HG03159 (cell line): Measurements from ENCODE around the gene ZMAT5.

ENCODE experiments used
- ATAC-seq: cut with Tn5 transposase; IDR thresholded peaks from one replicate; pipeline ENCODE4 v1.9.1; 2021; ENCODE audit warnings: mild to moderate bottlenecking, moderate library complexity; ENCODE audit not compliant: unreplicated experiment

ZMAT5 gene

DNA sequence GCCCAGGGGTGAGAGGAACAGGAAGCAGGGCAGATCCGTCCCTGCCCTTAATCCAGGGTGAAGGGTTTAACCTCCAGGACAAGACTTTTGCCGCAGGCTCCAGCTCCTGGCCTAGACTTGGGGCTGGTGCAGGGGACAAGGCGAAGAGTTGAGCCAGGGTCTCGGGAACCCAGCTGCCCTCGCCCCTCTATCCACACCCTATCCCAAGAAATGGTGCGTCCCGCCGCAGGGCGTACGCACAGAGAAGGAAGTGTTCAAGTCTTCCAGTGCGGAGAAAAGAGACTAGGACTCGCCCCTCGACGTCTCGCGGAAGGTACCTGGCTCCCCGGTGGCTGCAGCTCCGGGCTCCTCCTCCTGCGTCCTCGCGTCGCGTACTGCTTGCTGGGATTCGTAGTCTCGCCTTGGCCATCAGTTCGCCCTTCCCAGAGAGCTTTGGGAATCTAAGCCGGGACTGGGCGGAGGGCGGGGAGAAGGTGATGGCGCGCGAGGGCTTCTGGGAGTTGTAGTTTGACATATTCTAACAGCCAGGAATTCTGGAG is at the start of gene ZMAT5:
Gene ZMAT5, minus strand, starts transcription at position 376 of the 539 bp plus-strand sequence. CDS start 18,463 bp downstream, outside the sequence.
- peak; percentile 85 for ATAC-seq

DNA sequence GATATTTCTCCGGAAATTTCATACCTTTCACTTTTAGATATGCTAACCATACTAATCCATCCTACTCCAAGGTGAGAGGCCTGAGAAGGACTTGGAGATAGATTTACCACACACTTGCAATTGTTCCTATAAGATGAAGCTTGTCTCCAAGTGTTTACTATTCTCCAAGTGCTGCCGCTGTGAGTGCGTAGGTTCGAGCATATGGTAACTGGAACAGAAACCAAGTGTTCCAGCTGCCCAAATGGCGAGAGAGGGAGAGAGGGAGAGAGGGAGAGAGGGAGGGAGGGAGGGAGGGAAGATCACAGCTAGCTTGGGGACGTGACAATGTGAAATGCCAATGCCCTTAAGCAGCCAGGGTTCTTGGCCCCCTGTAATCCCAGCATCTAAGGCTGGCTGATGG is 49.7 kb upstream of the ZMAT5 start:
- ATAC-seq = no peak

DNA sequence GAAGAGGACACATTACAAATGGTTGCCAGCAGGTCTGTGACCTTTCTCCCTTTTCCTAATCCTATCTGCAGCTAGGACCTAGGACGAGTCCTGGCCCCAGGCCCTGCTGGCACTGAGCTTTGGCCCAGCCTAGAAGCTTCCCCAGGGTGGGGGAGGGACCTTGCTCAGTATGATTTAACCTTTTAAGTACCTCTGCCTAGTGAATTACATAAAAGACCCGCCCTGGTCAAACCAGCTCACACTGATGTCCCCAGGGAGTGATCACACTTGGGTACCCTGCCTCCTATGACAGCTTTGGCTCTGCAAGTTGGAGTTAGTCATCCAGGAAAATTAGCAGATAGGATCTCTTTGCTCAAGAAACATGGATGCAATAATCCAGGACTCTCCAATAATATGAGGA is 49.3 kb upstream of the ZMAT5 start:
- ATAC-seq = no peak

DNA sequence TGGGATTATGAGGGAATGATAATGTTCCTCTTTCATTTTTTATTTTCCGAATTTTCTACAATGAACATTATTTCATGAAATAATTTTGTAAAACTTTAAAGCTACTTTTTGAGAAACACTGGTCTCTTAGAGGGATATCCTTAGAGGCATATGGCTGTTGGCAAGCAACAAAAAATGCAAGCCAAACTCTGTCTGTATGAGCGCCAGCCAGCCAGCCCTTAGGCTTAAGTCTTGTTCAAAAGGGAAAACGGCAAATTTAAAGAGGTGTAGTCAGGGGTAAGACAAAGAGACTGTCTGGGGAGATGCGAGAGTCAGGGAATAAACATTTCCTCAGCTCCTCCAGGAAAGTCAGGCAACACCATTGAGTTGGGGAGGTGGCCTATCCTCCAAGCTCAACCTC is 48.8 kb upstream of the ZMAT5 start:
- no peak for ATAC-seq

DNA sequence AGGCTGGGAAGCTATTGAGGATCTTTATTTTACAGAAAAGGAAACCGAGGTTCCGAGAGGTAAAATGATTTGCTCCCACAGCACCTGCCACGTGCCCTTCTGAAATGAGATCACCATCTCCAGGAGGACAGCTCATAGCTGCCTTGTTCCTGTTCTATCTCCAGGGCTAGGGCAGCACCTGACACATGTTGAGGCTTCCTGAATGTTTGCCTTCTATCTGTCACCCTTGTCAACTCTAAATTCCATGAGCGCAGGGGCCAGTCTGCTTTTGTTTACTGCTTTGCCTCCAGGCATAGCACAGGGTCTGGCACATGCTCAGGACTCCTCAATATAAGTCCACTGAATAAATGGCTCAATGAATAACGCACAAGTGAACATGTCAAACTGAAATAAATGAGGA is 47.2 kb upstream of the ZMAT5 start:
- no peak for ATAC-seq

GRCh38 chr22:29813563-29813962 is 46.8 kb upstream of the ZMAT5 start:
- ATAC-seq = no peak

DNA sequence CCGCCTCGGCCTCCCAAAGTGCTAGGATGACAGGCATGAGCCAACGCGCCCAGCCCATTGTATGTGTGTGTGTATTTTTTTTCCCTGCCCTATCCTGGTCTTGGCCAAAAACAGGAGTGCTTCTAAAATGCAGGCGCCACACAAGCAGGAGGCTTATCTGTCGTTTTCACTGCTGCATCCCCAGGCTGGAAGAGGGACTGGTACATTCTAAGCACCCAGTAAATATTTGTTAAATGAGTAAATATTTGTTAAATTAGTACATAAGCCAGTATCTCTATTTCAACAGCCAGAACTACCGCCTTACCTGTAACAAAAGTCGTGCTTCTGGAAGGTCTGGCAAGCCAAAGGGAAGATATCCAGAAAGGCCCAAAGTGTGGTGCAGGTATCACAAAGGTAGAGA is 46.3 kb upstream of the ZMAT5 start:
- ATAC-seq = no peak

DNA sequence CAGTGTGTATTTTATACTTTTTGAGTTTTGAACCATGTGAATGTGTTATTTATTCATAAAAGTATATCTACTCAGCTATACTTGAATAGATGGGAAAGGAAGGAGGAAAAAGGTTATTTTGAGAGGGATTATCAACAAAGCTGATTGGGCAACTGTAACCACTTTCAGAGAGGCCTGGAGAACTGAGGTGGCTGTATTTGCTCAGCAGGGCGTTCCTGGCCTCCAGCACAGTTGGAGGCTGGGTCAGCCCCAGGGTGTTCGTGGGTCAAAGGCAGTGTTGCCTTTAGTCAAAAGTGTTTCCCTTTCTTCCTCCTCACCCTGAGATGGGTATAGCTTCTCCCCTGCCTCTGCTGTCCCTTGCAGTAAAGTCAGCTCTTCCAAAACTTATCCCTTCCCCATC is 44.6 kb upstream of the ZMAT5 start:
- no peak for ATAC-seq

DNA sequence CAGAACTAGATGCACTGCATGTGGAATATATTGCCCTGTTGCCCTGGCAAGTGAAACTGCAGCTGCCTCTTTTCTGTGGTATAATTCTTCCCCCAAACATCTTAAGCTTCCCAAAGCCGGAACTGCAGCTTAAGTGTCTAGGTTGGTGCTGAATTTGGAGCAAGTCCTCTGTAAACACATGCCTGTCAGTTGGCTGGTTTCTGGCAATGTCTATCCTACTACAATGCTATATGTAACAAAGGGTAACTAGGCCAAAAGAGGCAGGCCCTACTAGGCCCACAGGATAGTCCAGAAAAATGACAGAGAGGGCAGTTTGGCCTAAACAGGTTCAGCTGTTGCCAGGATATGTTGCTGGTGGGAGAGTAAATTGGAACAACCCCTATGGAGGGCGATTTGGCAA is 43.4 kb upstream of the ZMAT5 start:
- no peak for ATAC-seq

DNA sequence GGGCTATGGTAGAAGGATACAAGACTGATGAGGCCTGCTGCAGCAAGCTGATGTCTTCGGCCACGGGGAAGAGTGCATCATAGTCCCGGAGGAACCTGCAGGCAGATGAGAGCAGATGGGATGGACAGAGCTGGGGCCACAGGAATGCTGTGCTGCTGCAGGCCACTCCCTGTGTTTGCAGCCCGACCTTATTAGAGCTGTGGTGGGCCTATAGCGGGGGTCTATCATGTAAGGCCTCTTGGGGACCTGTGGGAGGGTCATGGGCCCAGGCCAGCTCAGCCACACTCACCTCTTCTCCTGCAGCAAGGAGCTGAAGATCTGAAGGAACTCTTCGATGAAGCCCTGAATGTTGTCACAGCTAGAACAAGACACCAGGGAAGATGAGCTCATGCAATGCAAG is 39.4 kb upstream of the ZMAT5 start:
- no peak for ATAC-seq

DNA sequence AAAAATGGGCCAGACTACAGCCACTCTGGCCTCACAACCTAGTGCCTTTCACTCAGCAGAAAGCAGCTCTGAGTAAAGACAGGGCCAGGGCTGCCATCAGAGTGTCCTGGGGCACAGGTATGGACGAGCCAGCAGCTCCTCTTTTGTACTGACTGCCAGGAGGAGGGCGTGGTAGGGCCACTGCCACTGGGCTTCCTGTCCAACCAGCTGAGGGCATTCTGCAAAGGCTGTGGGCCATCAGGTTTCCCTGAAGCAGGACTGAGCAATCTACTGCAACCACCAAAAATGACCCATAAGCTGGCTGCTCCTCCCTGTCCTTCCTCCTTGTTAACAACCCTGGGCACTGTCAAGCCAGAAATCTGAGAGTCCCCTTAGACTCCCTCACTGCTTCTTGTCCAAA is 38.2 kb upstream of the ZMAT5 start:
- no peak for ATAC-seq

DNA sequence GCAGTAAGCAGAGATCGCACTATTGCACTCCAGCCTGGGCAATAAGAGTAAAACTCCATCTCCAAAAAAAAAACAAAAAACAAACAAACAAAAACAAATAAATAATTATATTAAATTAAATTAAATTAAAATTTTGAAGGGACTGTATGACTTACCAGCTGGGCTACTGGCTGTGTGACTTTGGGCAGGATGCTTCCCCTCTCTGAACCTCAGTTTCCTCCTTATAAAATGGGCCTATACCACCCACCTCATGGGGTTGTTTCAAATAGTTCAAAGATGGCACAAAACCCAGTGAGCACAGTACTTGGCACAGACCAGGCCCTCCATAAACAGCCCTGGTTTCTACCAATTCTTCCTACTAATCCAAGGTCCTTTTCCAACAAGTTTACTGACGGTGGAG is 36.4 kb upstream of the ZMAT5 start:
- no peak for ATAC-seq

DNA sequence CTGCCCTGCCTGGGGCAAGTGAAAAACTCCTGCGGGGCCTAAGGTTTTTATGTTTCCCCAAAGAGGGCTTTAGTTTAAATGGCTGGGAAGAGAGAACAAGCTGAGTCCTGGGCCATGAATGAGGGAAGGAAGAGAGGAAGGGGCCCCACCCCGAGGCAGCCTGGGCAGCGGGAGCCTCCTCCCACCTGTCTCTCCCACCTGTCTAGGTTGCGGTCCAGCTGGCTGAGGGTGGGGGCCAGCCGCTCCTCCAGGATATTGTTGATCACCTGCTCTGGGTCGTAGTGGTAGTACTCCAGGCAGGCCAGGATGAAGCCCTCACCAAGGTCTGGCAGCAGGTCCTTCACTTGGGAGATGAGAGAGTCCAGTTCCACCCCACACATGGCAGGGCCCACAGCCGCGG is 35.0 kb upstream of the ZMAT5 start:
- no peak for ATAC-seq

DNA sequence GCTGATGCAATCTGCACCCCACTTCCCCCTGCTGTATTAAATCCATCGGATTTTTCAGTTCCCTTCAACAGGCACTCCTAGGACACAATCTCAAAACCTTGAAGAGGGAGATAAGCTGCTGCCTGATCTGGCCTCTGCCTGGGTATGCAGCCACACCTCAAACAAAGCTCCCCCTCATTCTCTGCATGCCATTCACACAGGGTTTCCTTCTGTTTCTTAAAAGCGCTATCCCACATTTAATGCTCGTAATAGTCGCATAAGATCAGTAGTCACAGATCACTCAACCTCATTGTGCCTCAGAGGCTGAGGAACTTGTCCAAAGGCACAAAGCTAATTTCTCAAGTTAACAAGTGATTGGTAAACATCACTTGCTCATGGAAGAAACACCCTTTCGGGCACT is 34.3 kb upstream of the ZMAT5 start:
- no peak for ATAC-seq

GRCh38 chr22:29799217-29799680 is 32.4 kb upstream of the ZMAT5 start:
- ATAC-seq = no peak

GRCh38 chr22:29798801-29799200 is 32.0 kb upstream of the ZMAT5 start:
- ATAC-seq = no peak

DNA sequence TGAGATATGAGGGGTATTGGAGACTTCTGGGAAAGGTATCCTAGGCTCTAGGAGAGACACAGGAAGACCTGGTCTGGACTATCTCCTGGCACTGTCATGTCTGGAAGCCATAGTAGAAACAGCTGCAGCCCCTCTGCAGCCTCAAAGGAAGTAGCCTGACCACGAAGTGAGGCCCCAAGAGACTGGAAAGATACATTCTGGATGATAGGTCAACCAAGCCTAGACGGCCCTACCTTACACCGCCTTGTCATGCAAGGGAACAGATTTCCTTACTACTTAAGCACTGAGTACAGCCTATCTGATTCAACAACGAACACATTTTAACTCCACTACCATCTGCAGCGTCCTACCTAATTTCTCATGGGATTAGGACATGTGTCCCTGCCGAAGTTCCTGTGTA is 31.5 kb upstream of the ZMAT5 start:
- no peak for ATAC-seq

- no peak for ATAC-seq
These were observed 30.5 kb upstream of the ZMAT5 start for GRCh38 chr22:29797351-29797750.

DNA sequence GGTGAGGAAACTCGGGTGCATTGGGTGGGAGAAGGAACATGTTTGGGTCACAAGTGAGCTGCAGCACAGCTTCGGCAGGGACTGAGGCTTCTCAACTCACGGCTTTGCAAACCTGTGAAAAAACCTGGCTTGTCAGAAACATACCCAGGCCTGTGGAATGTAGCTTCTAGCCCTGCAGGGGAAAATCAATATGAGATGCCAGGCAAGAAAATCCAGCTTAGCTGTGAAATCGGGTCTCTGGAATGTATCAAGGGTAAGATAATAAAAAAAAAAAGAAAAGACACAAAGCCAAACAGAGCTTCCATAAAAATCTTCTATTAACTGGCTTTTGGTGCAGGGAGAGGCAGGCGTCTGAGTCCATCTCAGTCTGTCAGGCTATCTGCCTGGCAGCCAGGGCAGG is 28.9 kb upstream of the ZMAT5 start:
- no peak for ATAC-seq

- no peak for ATAC-seq
These were observed 26.6 kb upstream of the ZMAT5 start for GRCh38 chr22:29793396-29793795.

GRCh38 chr22:29790061-29790460 is 23.3 kb upstream of the ZMAT5 start:
- ATAC-seq = no peak

GRCh38 chr22:29788339-29789279 is 21.8 kb upstream of the ZMAT5 start:
- ATAC-seq = no peak
